A673 (cell line): ENCODE results near the gene DUOXA1.

ENCODE experiments used
- EZH2 ChIP-seq: fragments of 200-600 bp; sonication (generic); IDR thresholded peaks from 2 replicates; pipeline ENCODE4 v1.6.1; 2017; ENCODE audit warnings: borderline replicate concordance, low read depth, mild to moderate bottlenecking, mixed read lengths, antibody characterized with exemption, low read length; ENCODE audit not compliant: poor library complexity, severe bottlenecking
- TF ChIP-seq, protein P1 (sequence below): fragments of 300-800, 200-600 bp; sonication (generic); conservative IDR thresholded peaks from 2 replicates; pipeline ENCODE4 v1.5.1; 2017; ENCODE audit warnings: low read depth, mild to moderate bottlenecking, antibody characterized with exemption, low read length, moderate library complexity, mixed read lengths

GRCh38 chr15:45156744-45157455 is 27.2 kb upstream of the DUOXA1 start:
- TF ChIP-seq EZH2, result no peak
- TF ChIP-seq, protein P1, sequence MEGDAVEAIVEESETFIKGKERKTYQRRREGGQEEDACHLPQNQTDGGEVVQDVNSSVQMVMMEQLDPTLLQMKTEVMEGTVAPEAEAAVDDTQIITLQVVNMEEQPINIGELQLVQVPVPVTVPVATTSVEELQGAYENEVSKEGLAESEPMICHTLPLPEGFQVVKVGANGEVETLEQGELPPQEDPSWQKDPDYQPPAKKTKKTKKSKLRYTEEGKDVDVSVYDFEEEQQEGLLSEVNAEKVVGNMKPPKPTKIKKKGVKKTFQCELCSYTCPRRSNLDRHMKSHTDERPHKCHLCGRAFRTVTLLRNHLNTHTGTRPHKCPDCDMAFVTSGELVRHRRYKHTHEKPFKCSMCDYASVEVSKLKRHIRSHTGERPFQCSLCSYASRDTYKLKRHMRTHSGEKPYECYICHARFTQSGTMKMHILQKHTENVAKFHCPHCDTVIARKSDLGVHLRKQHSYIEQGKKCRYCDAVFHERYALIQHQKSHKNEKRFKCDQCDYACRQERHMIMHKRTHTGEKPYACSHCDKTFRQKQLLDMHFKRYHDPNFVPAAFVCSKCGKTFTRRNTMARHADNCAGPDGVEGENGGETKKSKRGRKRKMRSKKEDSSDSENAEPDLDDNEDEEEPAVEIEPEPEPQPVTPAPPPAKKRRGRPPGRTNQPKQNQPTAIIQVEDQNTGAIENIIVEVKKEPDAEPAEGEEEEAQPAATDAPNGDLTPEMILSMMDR, result no peak
